ENCODE data around the gene OTC. TPM values are rescaled to one million over a fixed set of nuclear protein-coding genes. Genes with fewer than 3 reads are reported as not detected.
A peak's percentile ranks its signal among the peaks of the same experiment; 100 is the strongest.

Gene OTC
- total and polyA plus RNA-seq, 8 donors, result 1.3 TPM; not detected in 7

GRCh38 chrX:38332505-38332904, 19.9 kb upstream of the OTC start:
- Histone ChIP-seq H3K27me3 (no peaks in the 10 kb centered on the region), H3K4me1 (peaks cover 0 to 9% (median 2%) of the 10 kb centered on the region in 4 donors), H3K9me3 (peaks cover 0 to under 1% (median 0%) of the 10 kb centered on the region in 4 donors), H3K4me3 (no peak overlapping the region), H3K27ac (no peak overlapping the region), H3K36me3 (no peaks in the 10 kb centered on the region)
- intact Hi-C loops (cut with DNase I; ENCODE audit: low total_unique reads), result no loop called here
- no peak for DNase-seq
- TF ChIP-seq POLR2AphosphoS5 (IDR thresholded peaks at IDR 0.05), result no peak
- no peak for TF ChIP-seq EP300 (IDR thresholded peaks at IDR 0.05)
- no peak for TF ChIP-seq POLR2A (IDR thresholded peaks at IDR 0.05)

GRCh38 chrX:38335382-38335781, 17.0 kb upstream of the OTC start:
- TF ChIP-seq, protein P1, sequence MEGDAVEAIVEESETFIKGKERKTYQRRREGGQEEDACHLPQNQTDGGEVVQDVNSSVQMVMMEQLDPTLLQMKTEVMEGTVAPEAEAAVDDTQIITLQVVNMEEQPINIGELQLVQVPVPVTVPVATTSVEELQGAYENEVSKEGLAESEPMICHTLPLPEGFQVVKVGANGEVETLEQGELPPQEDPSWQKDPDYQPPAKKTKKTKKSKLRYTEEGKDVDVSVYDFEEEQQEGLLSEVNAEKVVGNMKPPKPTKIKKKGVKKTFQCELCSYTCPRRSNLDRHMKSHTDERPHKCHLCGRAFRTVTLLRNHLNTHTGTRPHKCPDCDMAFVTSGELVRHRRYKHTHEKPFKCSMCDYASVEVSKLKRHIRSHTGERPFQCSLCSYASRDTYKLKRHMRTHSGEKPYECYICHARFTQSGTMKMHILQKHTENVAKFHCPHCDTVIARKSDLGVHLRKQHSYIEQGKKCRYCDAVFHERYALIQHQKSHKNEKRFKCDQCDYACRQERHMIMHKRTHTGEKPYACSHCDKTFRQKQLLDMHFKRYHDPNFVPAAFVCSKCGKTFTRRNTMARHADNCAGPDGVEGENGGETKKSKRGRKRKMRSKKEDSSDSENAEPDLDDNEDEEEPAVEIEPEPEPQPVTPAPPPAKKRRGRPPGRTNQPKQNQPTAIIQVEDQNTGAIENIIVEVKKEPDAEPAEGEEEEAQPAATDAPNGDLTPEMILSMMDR (IDR thresholded peaks at IDR 0.05), result peak in 1 of 7 experiments; percentile 12
- TF ChIP-seq POLR2AphosphoS5 (IDR thresholded peaks at IDR 0.05), result no peak
- Histone ChIP-seq H3K4me3 (no peak overlapping the region), H3K4me1 (no peaks in the 10 kb centered on the region), H3K27ac (no peak overlapping the region), H3K36me3 (no peaks in the 10 kb centered on the region), H3K9me3 (no peaks in the 10 kb centered on the region), H3K27me3 (no peaks in the 10 kb centered on the region)
- intact Hi-C loops (cut with DNase I; ENCODE audit: low total_unique reads), result no loop called here
- no peak for DNase-seq

DNA sequence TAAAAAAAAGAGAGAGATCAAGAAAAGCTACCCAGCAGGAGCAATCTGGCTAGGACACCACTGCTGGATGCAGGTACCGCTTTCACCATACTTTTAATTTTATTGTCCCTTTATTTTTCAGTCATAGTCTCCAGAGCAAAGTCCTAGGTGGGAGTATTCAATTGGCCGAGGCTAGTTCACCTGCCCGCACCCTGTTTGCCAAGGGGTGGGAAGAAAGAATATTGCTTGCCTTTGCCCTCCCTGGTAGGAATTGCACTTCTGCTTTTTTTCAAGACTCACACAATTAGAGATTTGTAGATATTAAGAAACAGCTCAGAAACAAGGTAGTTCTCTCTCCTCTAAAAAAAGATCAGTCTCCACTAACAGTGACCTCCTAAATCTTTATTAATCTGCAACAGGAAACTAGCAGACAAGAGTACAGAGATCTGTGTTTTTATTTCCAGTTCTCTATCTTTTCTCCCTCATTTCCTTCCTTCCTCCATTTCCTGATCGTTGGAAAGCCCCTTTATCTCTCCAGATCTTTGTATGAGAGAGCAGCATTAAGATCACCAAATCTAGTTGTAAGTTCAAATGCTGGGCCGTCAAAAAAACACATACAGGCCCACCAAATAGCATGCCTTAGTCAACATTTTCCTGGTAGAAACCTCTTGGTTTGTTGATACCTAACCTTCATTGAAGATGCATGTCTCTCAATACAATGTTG, 15.7 kb upstream of the OTC start:
- DNase-seq, result peak in 1 of 2 donors; percentile 30
- intact Hi-C loops (cut with DNase I; ENCODE audit: low total_unique reads), result no loop called here
- Histone ChIP-seq H3K36me3 (no peaks in the 10 kb centered on the region), H3K9me3 (no peaks in the 10 kb centered on the region), H3K27ac (no peak overlapping the region), H3K4me1 (no peaks in the 10 kb centered on the region), H3K27me3 (no peaks in the 10 kb centered on the region), H3K4me3 (no peak overlapping the region)
- WGBS, 5 donors, result 45 to 67% (median 51%) methylated on average over 5 of the region's 5 CpGs
- TF ChIP-seq POLR2A (IDR thresholded peaks at IDR 0.05) (no peak), POLR2AphosphoS5 (IDR thresholded peaks at IDR 0.05) (no peak), EP300 (IDR thresholded peaks at IDR 0.05) (no peak)
- TF ChIP-seq, protein P1 (IDR thresholded peaks at IDR 0.05), result no peak

GRCh38 chrX:38341442-38341841, 11.0 kb upstream of the OTC start:
- WGBS, 5 donors, result 59 to 72% (median 64%) methylated on average over 3 of the region's 3 CpGs
- Histone ChIP-seq H3K27ac (no peak overlapping the region), H3K27me3 (no peaks in the 10 kb centered on the region), H3K4me3 (no peak overlapping the region), H3K36me3 (no peaks in the 10 kb centered on the region), H3K9me3 (no peaks in the 10 kb centered on the region), H3K4me1 (no peaks in the 10 kb centered on the region)
- no peak for DNase-seq
- no peak for TF ChIP-seq POLR2AphosphoS5 (IDR thresholded peaks at IDR 0.05)
- TF ChIP-seq, protein P1 (IDR thresholded peaks at IDR 0.05), result no peak
- no peak for TF ChIP-seq EP300 (IDR thresholded peaks at IDR 0.05)
- TF ChIP-seq POLR2A (IDR thresholded peaks at IDR 0.05), result no peak
- intact Hi-C loops (cut with DNase I; ENCODE audit: low total_unique reads), result no loop called here

Data from stomach (tissue), 9 donors.